OCI-LY7 (cell line): ENCODE data around the gene FANCI.

Experiments used
- CTCF ChIP-seq: fragments of 200-600 bp; sonication (generic); conservative IDR thresholded peaks from 2 replicates; pipeline ENCODE4 v1.5.1; 2014; ENCODE audit warnings: mild to moderate bottlenecking, antibody characterized with exemption, low read length, moderate library complexity, mixed read lengths
- EZH2phosphoT487 ChIP-seq: fragments of 200-600 bp; sonication (generic); IDR thresholded peaks from 2 replicates; pipeline ENCODE4 v1.6.1; 2018; ENCODE audit warnings: low read depth, borderline replicate concordance, mild to moderate bottlenecking, mixed run types, antibody characterized with exemption, low read length, moderate library complexity, mixed read lengths

DNA sequence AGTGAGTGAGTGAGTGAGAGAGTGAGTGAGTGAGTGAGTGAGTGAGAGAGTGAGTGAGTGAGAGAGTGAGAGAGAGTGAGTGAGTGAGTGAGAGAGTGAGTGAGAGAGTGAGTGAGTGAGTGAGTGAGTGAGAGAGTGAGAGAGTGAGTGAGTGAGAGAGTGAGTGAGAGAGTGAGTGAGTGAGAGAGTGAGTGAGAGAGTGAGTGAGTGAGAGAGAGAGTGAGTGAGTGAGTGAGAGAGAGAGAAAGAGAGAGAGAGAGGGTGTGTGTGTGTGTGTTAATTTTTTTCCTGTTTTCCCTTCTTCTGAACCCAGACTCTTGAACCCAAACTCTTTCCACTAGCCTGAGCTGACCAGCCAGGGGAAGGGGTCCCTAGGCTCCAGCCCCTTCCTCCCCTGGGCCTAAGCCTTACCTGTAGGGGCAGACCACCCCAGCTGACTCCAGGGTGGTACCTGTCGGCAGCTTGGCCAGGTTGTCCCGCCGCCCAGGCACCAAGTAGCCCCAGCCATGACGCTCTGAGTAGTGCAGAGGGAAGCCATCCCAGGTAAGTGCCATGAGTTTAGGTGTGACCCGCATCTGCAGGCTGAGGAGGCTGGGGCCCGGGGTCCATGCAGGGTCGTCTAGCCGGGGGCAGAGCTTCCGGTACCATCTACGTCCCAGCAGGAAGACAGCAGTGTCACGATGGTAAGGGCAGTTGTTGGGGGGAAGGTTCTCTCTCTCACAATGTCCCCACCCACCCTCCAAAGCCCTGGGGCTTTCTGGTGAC lies 81.4 kb downstream of the FANCI start:
- TF ChIP-seq CTCF = no peak
- no peak for TF ChIP-seq EZH2phosphoT487
